ENCODE measurements around the gene STAG1.
"Not testable (repeated sequence)": the region's sequence is repeated elsewhere in the genome, so short reads cannot be mapped to it uniquely, and the experiment has no call there.

DNA sequence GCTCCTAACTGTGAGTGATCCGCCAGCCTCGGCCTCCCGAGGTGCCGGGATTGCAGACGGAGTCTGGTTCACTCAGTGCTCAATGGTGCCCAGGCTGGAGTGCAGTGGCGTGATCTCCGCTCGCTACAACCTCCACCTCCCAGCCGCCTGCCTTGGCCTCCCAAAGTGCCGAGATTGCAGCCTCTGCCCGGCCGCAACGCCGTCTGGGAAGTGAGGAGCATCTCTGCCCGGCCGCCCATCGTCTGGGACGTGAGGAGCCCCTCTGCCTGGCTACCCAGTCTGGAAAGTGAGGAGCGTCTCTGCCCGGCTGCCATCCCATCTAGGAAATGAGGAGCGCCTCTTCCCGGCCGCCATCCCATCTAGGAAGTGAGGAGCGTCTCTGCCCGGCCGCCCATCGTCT lies 29.3 kb downstream of the STAG1 start:
- not testable (repeated sequence) for TF ChIP-seq CTCF (conservative IDR thresholded peaks at IDR 0.05 in 1 of 2, IDR thresholded peaks at IDR 0.05 in 1 of 2; ENCODE audit: low read depth in 1 of 2, low read length in 2 of 2); EZH2 (IDR thresholded peaks at IDR 0.05; ENCODE audit: low read length, missing control alignments)

Data from fibroblast of lung (primary cell).